HEK293 (cell line): ENCODE data around the gene BRDT.

ENCODE experiments used
- CTCF ChIP-seq: fragments of 450-650 bp; formaldehyde crosslinking; IDR thresholded peaks from 2 replicates; pipeline ENCODE4 v1.5.1; 2016; ENCODE audit warnings: missing biosample characterization, missing genetic modification characterization
- HOXA7 ChIP-seq: sonication (generic); formaldehyde crosslinking; IDR thresholded peaks from 2 replicates; pipeline ENCODE4 v1.8.1; 2022; ENCODE audit warnings: missing genetic modification reagents, borderline replicate concordance
- PRDM1 ChIP-seq: fragments of 450-650 bp; formaldehyde crosslinking; IDR thresholded peaks from 2 replicates; pipeline ENCODE4; 2016; ENCODE audit warnings: missing biosample characterization, missing genetic modification characterization
- REST ChIP-seq: fragments of 450-650 bp; formaldehyde crosslinking; IDR thresholded peaks from 2 replicates; pipeline ENCODE4 v1.5.1; 2016; ENCODE audit warnings: missing biosample characterization, missing genetic modification characterization
- SP2 ChIP-seq: fragments of 450-650 bp; formaldehyde crosslinking; IDR thresholded peaks from 2 replicates; pipeline ENCODE4 v1.5.1; 2016; ENCODE audit warnings: missing biosample characterization, missing genetic modification characterization
- ZBTB10 ChIP-seq: fragments of 450-650 bp; formaldehyde crosslinking; IDR thresholded peaks from 2 replicates; pipeline ENCODE4 v1.5.1; 2016; ENCODE audit warnings: missing biosample characterization, missing genetic modification characterization
- ZEB2 ChIP-seq: fragments of 450-650 bp; formaldehyde crosslinking; IDR thresholded peaks from 2 replicates; pipeline ENCODE4 v1.5.1; 2016; ENCODE audit warnings: missing biosample characterization, missing genetic modification characterization
- ZFP3 ChIP-seq: fragments of 450-650 bp; formaldehyde crosslinking; IDR thresholded peaks from 2 replicates; pipeline ENCODE4 v1.5.1; 2016; ENCODE audit warnings: low read depth, missing biosample characterization, missing genetic modification characterization
- ZNF174 ChIP-seq: fragments of 450-650 bp; formaldehyde crosslinking; IDR thresholded peaks from 2 replicates; pipeline ENCODE4 v1.5.0; 2017; ENCODE audit warnings: missing biosample characterization, mild to moderate bottlenecking, missing genetic modification characterization
- ZNF274 ChIP-seq, 2 experiments: fragments of 200-500 bp in 1 of 2; fragments of 450-650 bp in 1 of 2; sonication (Bioruptor generic) in 1 of 2; formaldehyde crosslinking in 1 of 2; IDR thresholded peaks; 2 replicates each; pipeline versions ENCODE4 v1.5.1 to v1.6.1; 2014 to 2016; ENCODE audit warnings: borderline replicate concordance in 1 of 2, inconsistent platforms in 1 of 2, low read length in 1 of 2, missing biosample characterization in 1 of 2, missing genetic modification characterization in 1 of 2
- ZNF366 ChIP-seq: fragments of 450-650 bp; formaldehyde crosslinking; conservative IDR thresholded peaks from 2 replicates; pipeline ENCODE4 v1.5.1; 2016; ENCODE audit warnings: missing biosample characterization, missing genetic modification characterization
- ZNF513 ChIP-seq: fragments of 450-650 bp; IDR thresholded peaks from 2 replicates; pipeline ENCODE4 v1.5.1; 2018; ENCODE audit warnings: missing biosample characterization, missing genetic modification characterization
- ZNF776 ChIP-seq: fragments of 450-650 bp; formaldehyde crosslinking; IDR thresholded peaks from 2 replicates; pipeline ENCODE4 v1.5.0; 2017; ENCODE audit warnings: missing biosample characterization, missing genetic modification characterization, borderline replicate concordance
- ZNF785 ChIP-seq: fragments of 450-650 bp; formaldehyde crosslinking; IDR thresholded peaks from 2 replicates; pipeline ENCODE4 v1.5.1; 2016; ENCODE audit warnings: missing biosample characterization, missing genetic modification characterization

GRCh38 chr1:92013923-92014322 lies 64.7 kb downstream of the BRDT start:
- TF ChIP-seq ZEB2 (tag by site-specific recombination) (no peak), ZNF174 (tag by site-specific recombination) (no peak), CTCF (tag by site-specific recombination) (no peak), HOXA7 (no peak), ZNF785 (no peak), ZNF274 (IDR thresholded peaks at IDR 0.05; ENCODE audit: low read length) (no peak), ZNF274 (tag by site-specific recombination; IDR thresholded peaks at IDR 0.05; ENCODE audit: borderline replicate concordance) (no peak), REST (tag by site-specific recombination) (no peak), ZNF776 (tag by site-specific recombination) (no peak), PRDM1 (no peak), SP2 (no peak), ZBTB10 (tag by site-specific recombination) (no peak), ZNF366 (tag by site-specific recombination) (no peak), ZFP3 (tag by site-specific recombination) (no peak), ZNF513 (no peak)
